ENCODE results near the gene RIN1.
"Not testable (repeated sequence)": the region's sequence is repeated elsewhere in the genome, so short reads cannot be mapped to it uniquely, and the experiment has no call there.

Gene RIN1, protein sequence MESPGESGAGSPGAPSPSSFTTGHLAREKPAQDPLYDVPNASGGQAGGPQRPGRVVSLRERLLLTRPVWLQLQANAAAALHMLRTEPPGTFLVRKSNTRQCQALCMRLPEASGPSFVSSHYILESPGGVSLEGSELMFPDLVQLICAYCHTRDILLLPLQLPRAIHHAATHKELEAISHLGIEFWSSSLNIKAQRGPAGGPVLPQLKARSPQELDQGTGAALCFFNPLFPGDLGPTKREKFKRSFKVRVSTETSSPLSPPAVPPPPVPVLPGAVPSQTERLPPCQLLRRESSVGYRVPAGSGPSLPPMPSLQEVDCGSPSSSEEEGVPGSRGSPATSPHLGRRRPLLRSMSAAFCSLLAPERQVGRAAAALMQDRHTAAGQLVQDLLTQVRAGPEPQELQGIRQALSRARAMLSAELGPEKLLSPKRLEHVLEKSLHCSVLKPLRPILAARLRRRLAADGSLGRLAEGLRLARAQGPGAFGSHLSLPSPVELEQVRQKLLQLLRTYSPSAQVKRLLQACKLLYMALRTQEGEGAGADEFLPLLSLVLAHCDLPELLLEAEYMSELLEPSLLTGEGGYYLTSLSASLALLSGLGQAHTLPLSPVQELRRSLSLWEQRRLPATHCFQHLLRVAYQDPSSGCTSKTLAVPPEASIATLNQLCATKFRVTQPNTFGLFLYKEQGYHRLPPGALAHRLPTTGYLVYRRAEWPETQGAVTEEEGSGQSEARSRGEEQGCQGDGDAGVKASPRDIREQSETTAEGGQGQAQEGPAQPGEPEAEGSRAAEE

DNA sequence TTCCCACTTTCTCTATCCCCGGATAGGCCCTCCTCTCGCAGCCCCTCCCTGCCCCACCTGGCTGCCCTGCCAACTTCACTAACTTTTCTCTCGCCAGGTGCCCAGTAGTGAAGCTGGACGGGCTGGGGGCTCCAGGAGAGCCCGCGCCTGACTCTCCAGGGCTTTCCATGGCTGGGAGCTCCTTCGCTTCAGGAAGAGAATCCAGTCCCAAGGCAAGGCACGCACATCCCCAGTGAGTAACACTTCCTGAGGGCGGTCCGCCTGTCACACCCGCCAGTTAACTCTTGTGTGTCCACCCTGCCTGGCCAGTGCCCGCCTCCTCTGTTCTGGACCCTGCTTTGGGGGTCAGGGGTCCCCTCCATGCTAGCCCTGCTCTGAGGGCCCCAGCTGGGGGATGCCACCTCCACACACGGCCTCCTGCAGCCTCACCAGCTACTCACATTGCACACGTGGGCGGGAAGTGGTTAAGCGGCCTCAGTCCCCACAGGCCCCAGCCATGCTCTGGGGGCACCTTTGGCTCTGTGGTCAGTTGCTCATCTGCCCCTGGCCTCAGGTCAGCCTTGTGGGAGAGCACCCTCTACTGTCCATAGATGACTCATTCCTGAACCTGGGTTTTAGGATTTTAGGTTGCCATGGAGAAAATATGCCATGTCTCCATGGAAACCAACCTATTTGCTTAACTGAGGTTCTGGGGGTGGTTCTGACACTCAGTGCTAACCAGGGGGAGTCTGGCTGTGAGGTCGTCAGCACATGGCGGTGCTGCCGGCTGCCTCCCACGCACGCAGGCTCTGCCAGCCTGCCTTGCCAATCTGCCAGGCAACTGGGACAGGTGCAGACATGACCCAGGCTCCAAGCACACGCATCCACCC, at the start of gene RIN1:
Gene RIN1 (minus strand): TSS at position 201 of the 869 bp plus-strand sequence. CDS start 32 bp downstream, at position 169.
- H3K4me3 ChIP-seq (ENCODE audit: low read depth, low read length), result no peak within 1 kb of the TSS
- TF ChIP-seq, protein P1, sequence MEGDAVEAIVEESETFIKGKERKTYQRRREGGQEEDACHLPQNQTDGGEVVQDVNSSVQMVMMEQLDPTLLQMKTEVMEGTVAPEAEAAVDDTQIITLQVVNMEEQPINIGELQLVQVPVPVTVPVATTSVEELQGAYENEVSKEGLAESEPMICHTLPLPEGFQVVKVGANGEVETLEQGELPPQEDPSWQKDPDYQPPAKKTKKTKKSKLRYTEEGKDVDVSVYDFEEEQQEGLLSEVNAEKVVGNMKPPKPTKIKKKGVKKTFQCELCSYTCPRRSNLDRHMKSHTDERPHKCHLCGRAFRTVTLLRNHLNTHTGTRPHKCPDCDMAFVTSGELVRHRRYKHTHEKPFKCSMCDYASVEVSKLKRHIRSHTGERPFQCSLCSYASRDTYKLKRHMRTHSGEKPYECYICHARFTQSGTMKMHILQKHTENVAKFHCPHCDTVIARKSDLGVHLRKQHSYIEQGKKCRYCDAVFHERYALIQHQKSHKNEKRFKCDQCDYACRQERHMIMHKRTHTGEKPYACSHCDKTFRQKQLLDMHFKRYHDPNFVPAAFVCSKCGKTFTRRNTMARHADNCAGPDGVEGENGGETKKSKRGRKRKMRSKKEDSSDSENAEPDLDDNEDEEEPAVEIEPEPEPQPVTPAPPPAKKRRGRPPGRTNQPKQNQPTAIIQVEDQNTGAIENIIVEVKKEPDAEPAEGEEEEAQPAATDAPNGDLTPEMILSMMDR (IDR thresholded peaks at IDR 0.05; ENCODE audit: control insufficient read depth, extremely low read depth, insufficient read depth), result peak; percentile 59
- DNase-seq (ENCODE audit: low read depth), result no peak

DNA sequence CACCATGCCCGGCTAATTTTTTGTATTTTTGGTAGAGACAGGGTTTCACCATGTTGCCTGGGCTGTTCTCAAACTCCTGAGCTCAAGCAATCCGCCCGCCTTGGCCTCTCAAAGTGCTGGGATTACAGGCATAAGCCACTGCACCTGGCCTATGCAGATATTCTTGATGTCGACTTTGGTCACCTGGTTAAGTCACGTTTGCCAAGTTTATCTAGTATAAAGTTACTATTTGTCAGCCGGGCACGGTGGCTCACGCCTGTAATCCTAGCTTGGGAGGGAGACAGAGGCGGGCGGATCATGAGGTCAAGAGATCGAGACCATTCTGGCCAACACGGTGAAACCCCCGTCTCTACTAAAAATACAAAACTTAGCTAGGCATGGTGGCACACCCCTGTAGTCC, 48.1 kb upstream of the RIN1 start:
- DNase-seq (ENCODE audit: low read depth); H3K4me3 ChIP-seq (ENCODE audit: low read depth, low read length): not testable (repeated sequence)

DNA sequence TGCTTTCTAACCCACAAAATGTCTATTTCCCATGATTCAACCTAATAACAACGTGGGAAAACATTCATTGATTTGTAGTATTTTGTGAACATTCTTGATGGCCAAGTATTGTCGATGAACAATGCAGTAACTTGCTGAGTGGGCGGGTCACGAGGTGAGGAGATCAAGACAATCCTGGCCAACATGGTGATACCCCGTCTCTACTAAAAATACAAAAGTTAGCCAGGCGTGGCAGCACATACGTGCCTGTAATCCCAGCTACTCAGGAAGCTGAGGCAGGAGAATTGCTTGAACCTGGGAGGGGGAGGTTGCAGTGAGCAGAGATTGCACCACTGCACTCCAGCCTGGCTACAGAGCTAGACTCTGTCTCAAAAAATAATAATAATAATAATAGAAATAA, 44.0 kb upstream of the RIN1 start:
- TF ChIP-seq, protein P1 (IDR thresholded peaks at IDR 0.05; ENCODE audit: control insufficient read depth, extremely low read depth, insufficient read depth), result 0 out of 2 replicates have a peak, but pooled peaks have one; percentile 2
- H3K4me3 ChIP-seq (ENCODE audit: low read depth, low read length); DNase-seq (ENCODE audit: low read depth): not testable (repeated sequence)

DNA sequence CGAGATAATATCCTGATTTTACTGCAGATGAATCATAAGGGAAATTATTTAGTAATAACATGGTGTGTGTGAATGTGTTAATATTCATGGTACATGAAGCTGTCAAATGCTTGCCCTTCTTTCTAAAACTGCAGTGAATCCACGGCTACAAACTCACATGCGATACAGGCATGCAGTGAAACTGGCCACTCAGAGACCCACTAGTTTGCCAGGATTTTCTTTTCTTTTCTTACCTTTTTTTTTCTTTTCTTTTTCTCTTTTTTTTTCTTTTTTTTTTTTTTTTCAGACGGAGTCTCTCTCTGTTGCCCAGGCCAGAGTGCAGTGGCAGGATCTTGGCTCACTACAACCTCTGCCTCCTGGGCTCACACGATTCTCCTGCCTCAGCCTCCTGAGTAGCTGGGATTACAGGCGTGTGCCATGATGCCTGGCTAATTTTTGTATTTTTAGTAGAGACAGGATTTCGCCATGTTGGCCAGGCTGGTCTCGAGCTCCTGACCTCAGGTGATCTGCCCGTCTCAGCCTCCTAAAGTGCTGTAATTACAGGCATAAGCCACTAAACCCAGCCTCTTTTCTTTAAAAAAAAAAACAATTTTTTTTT, 37.6 kb upstream of the RIN1 start:
- not testable (repeated sequence) for H3K4me3 ChIP-seq (ENCODE audit: low read depth, low read length)

DNA sequence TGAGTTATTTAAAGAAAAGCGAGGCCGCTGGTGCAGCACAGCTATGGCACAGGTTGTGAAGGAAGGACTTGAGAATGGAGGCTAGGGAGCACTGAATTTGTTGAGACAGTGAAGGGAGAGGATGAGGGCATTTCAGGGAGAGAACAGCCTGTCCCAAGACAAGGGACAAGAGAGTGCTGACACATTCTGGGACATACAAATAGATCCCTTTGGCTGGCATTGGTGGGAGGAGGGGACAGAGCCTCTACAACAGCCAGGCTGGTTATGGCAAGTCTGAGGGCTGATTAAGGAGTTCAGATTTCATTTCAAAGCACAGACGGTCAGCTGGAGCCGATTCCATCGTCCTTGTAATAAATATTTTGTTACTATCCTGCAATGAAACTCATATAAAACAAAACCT, 37.0 kb upstream of the RIN1 start:
- no peak overlapping the region for H3K4me3 ChIP-seq (ENCODE audit: low read depth, low read length)
- DNase-seq (ENCODE audit: low read depth), result peak; percentile 49
- TF ChIP-seq, protein P1 (IDR thresholded peaks at IDR 0.05; ENCODE audit: control insufficient read depth, extremely low read depth, insufficient read depth), result no peak

More for the DNA sequence above, 37.6 kb upstream of the RIN1 start:
- DNase-seq (ENCODE audit: low read depth), result not testable (repeated sequence)

DNA sequence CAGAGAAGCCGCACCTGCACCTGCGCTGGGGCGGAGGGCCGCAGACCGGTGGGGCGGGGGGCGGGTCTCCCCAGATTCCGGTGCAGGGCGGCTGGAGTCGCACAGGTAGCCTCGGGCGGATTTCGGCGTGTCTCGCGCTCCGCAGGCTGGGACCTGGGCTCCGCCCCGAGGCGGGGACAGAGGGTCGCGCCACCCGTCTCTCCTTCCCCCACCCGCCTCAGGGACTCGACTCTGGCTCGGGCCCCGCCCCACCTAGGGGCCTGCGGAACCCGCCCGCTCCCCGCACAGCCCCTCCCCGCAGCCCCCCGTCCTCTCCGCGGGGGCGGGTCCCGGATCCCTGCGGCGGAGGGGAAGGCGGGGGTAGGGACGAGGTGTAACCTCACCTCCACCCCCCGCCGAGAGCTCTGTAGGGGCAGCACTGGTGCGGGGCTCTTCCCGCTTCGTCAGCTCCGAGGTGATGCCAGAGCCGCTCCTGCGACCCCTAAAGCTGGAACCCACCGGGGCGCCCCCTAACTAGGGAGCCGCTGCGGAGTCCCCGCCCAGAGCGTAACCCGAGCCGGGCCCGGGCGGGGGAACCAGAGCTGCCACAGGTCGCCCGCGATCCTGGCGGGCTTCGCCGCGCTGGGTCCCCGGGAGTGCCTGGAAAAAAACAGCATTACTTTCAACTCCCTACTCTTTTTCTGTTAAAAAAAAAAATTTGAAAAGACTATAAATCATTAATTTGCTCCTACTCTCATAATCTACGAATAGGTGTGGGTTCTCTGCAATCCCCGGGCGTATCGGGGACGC, 35.6 kb upstream of the RIN1 start, which contains the start of gene SLC29A2:
Gene SLC29A2 (minus strand): TSS at position 134 of the 789 bp plus-strand sequence. CDS start 169 bp downstream, outside the sequence.
- TF ChIP-seq, protein P1 (IDR thresholded peaks at IDR 0.05; ENCODE audit: control insufficient read depth, extremely low read depth, insufficient read depth), result no peak
- no peak for DNase-seq (ENCODE audit: low read depth)
- peak within 1 kb of the TSS; percentile 90 for H3K4me3 ChIP-seq (ENCODE audit: low read depth, low read length)

All from LNCaP clone FGC (cell line).